Thoracic aorta (tissue), 2 donors: ENCODE measurements around the gene TMEM100. TPM values are rescaled to one million over a fixed set of nuclear protein-coding genes. Genes with fewer than 3 reads are reported as not detected.

ENCODE experiments used
- ATAC-seq: fragments of 150-250 bp; one replicate; pipeline ENCODE4 v1.8.0; 2017; ENCODE audit warnings: low read depth; ENCODE audit not compliant: insufficient number of reproducible peaks, low FRiP score
- DNase-seq: peaks from one replicate; pipeline ENCODE4 v3.0.0-alpha.2; 2020; ENCODE audit warnings: low spot score
- H3K27ac ChIP-seq, 2 donors: fragments of 200-600 bp; sonication (generic); 1 replicate in 1 of 2; 2 replicates in 1 of 2; pipeline ENCODE4 v1.5.1; 2016; ENCODE audit warnings: mild to moderate bottlenecking in 2 of 2, moderate library complexity in 2 of 2
- H3K27me3 ChIP-seq: fragments of 200-600 bp; sonication (generic); replicated peaks from 2 replicates; pipeline ENCODE4 v1.6.0; 2016; ENCODE audit warnings: mild to moderate bottlenecking; ENCODE audit not compliant: insufficient read depth
- H3K36me3 ChIP-seq: fragments of 200-600 bp; sonication (generic); one replicate; pipeline ENCODE4 v1.5.1; 2016
- H3K4me1 ChIP-seq, 2 donors: fragments of 200-600 bp; sonication (generic); 1 replicate in 1 of 2; 2 replicates in 1 of 2; pipeline versions ENCODE4 v1.5.1 to v1.6.0; 2016; ENCODE audit warnings: low read depth in 2 of 2, mild to moderate bottlenecking in 1 of 2; ENCODE audit not compliant: control insufficient read depth in 1 of 2
- H3K4me3 ChIP-seq: fragments of 200-600 bp; sonication (generic); 2 replicates; pipeline ENCODE4 v1.5.1; 2016; ENCODE audit warnings: mild to moderate bottlenecking
- H3K9me3 ChIP-seq: fragments of 200-600 bp; sonication (generic); 2 replicates; pipeline ENCODE4 v1.5.1; 2016
- CTCF ChIP-seq: fragments of 200-600 bp; sonication (generic); IDR thresholded peaks from one replicate; pipeline ENCODE4 v1.5.1; 2019; ENCODE audit warnings: antibody characterized with exemption
- total RNA-seq, 2 donors: library from RNA; depleted of rRNA; stranded (reverse); fragments of >200 nt; gene quantifications; one replicate each; pipeline versions ENCODE4 v1.1.0 to v1.2.3, GENCODE V29; 2016

Gene TMEM100
- total RNA-seq, 2 donors from 2014 or later, result 2.2 to 10.7 TPM

GRCh38 chr17:55717898-55718735 is 4.5 kb downstream of the TMEM100 start:
- Histone ChIP-seq H3K36me3 (no peaks in the 10 kb centered on the region), H3K27ac (no peak overlapping the region), H3K4me3 (no peak overlapping the region), H3K9me3 (no peaks in the 10 kb centered on the region), H3K27me3 (no peaks in the 10 kb centered on the region), H3K4me1 (peaks cover 3 to 16% of the 10 kb centered on the region in 2 donors)
- DNase-seq (no peak), ATAC-seq (no peak)
- TF ChIP-seq CTCF, result peak; percentile 77

- H3K27ac ChIP-seq, result no peak overlapping the region
- H3K36me3 ChIP-seq, result no peaks in the 10 kb centered on the region
- H3K9me3 ChIP-seq, result no peaks in the 10 kb centered on the region
- ATAC-seq, result no peak
- no peaks in the 10 kb centered on the region for H3K27me3 ChIP-seq
- TF ChIP-seq CTCF, result no peak
- no peak overlapping the region for H3K4me3 ChIP-seq
- H3K4me1 ChIP-seq, result peaks cover under 1 to 9% of the 10 kb centered on the region in 2 donors
- DNase-seq, result no peak
These were observed 5.2 kb downstream of the TMEM100 start for GRCh38 chr17:55717432-55717831.

GRCh38 chr17:55710829-55711496 is 11.7 kb downstream of the TMEM100 start:
- H3K4me1 ChIP-seq, result peaks cover 0 to 25% of the 10 kb centered on the region in 2 donors
- no peaks in the 10 kb centered on the region for H3K36me3 ChIP-seq
- DNase-seq (no peak), ATAC-seq (peak; percentile 25)
- no peaks in the 10 kb centered on the region for H3K9me3 ChIP-seq
- no peaks in the 10 kb centered on the region for H3K27me3 ChIP-seq
- peak overlapping the region; percentile 41 to 50 for H3K27ac ChIP-seq
- H3K4me3 ChIP-seq, result no peak overlapping the region
- TF ChIP-seq CTCF, result no peak

- peak overlapping the region; percentile 41 to 50 for H3K27ac ChIP-seq
- no peak overlapping the region for H3K4me3 ChIP-seq
- DNase-seq (no peak), ATAC-seq (no peak)
- TF ChIP-seq CTCF, result no peak
- H3K4me1 ChIP-seq, result peaks cover 0 to 25% of the 10 kb centered on the region in 2 donors
- H3K9me3 ChIP-seq, result no peaks in the 10 kb centered on the region
- H3K36me3 ChIP-seq, result no peaks in the 10 kb centered on the region
- H3K27me3 ChIP-seq, result no peaks in the 10 kb centered on the region
These were observed 12.3 kb downstream of the TMEM100 start for GRCh38 chr17:55710410-55710809.

GRCh38 chr17:55709984-55710383 is 12.7 kb downstream of the TMEM100 start:
- ATAC-seq (no peak), DNase-seq (no peak)
- Histone ChIP-seq H3K9me3 (no peaks in the 10 kb centered on the region), H3K27ac (peak overlapping the region; percentile 2 to 41), H3K4me3 (peak overlapping the region; percentile 52), H3K36me3 (no peaks in the 10 kb centered on the region), H3K4me1 (peaks cover 0 to 25% of the 10 kb centered on the region in 2 donors), H3K27me3 (no peaks in the 10 kb centered on the region)
- no peak for TF ChIP-seq CTCF
